AG04450 (cell line): ENCODE data around the gene REG1B. TPM values are rescaled to one million over a fixed set of nuclear protein-coding genes. Genes with fewer than 3 reads are reported as not detected.
"Not testable (repeated sequence)": the region's sequence is repeated elsewhere in the genome, so short reads cannot be mapped to it uniquely, and the experiment has no call there.

ENCODE experiments used
- CTCF ChIA-PET: fragments of 300-600, 350-600 bp; formaldehyde crosslinking; extraction: SDS; loops from one replicate; lab custom pipeline; 2022; ENCODE audit warnings: antibody characterized with exemption, inconsistent platforms; lab: Charles Lee
- POLR2A ChIA-PET: fragments of 350-600 bp; formaldehyde crosslinking; extraction: SDS; loops from one replicate; lab custom pipeline; 2021; ENCODE audit warnings: antibody characterized with exemption, inconsistent platforms; lab: Yijun Ruan, JAX
- DNase-seq: peaks from one replicate; pipeline ENCODE4 v3.0.0-alpha.2; 2011; ENCODE audit warnings: low read depth, low spot score
- H3K27ac ChIP-seq: one replicate; pipeline ENCODE4 v1.5.1; 2012; ENCODE audit warnings: low read depth, low read length, control low read depth
- H3K27me3 ChIP-seq: one replicate; pipeline ENCODE4 v1.6.0; 2012; ENCODE audit warnings: low read length; ENCODE audit not compliant: control insufficient read depth, insufficient read depth
- H3K4me3 ChIP-seq: 2 replicates; pipeline ENCODE4 v1.5.1; 2011; ENCODE audit warnings: mild to moderate bottlenecking, low read depth, low read length, control low read depth
- H3K9me3 ChIP-seq: 2 replicates; pipeline ENCODE4 v1.5.1; 2012; ENCODE audit warnings: low read length; ENCODE audit not compliant: control insufficient read depth, insufficient read depth
- CTCF ChIP-seq: IDR thresholded peaks from 2 replicates; pipeline ENCODE4 v1.5.1; 2011; ENCODE audit warnings: low read depth, low read length, control low read depth, inconsistent platforms
- polyA plus RNA-seq: library from polyadenylated mRNA; depleted of rRNA; stranded (reverse); fragments of >200 nt; gene quantifications from 2 replicates; pipeline ENCODE4 v1.2.3, GENCODE V29; 2011; rRNA removed

REG1B gene
- polyA plus RNA-seq, 1 experiment: not detected

- ChIA-PET POLR2A (no interaction called here), CTCF (no interaction called here)
- no peak for TF ChIP-seq CTCF
- Histone ChIP-seq H3K4me3 (no peak overlapping the region), H3K9me3 (peaks cover 16% of the 10 kb centered on the region), H3K27ac (no peak overlapping the region), H3K27me3 (no peaks in the 10 kb centered on the region)
- DNase-seq: no peak
Observed at GRCh38 chr2:79071078-79071477, 16.7 kb downstream of the REG1B start.

- POLR2A ChIA-PET: no interaction called here
- no peak for TF ChIP-seq CTCF
- DNase-seq: no peak
- CTCF ChIA-PET: no interaction called here
- no peaks in the 10 kb centered on the region for H3K27me3 ChIP-seq
- peaks cover 15% of the 10 kb centered on the region; the same call in 1 of the 2 replicates for H3K9me3 ChIP-seq
- no peak overlapping the region for H3K27ac ChIP-seq
- H3K4me3 ChIP-seq: no peak overlapping the region
Observed at GRCh38 chr2:79065201-79065600, 22.6 kb downstream of the REG1B start.

DNA sequence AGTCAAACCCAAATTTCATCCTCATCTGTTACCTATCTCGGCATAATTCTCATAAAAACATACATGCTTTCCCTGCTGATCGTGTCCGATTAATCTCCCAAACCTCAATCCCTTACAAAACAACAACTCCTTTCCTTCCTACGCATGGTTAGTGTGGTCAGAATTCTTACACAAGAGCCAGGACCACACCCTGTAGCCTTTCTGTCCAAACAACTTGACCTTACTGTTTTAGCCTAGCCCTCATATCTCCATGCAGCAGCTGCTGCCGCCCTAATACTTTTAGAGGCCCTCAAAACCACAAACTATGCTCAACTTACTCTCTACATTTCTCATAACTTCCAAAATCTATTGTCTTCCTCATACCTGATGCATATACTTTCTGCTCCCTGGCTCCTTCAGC is 33.0 kb downstream of the REG1B start:
- H3K9me3 ChIP-seq, H3K27ac ChIP-seq, POLR2A ChIA-PET, H3K4me3 ChIP-seq, H3K27me3 ChIP-seq, CTCF ChIA-PET, DNase-seq: not testable (repeated sequence)

DNA sequence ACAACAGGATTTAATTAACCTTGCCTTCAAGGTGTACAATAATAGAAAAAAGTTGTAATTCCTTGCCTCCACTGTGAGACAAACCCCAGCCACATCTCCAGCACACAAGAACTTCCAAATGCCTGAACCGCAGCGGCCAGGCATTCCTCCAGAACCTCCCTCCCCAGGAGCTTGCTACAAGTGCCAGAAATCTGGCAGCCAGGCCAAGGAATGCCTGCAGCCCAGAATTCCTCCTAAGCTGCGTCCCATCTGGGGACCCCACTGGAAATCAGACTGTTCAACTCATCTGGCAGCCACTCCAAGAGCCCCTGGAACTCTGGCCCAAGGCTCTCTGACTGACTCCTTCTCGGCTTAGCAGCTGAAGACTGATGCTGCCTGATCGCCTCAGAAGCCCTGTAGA is 34.3 kb downstream of the REG1B start:
- H3K27ac ChIP-seq, CTCF ChIA-PET, H3K9me3 ChIP-seq, DNase-seq, POLR2A ChIA-PET, H3K4me3 ChIP-seq, H3K27me3 ChIP-seq: not testable (repeated sequence)

GRCh38 chr2:79041032-79041448 is 46.8 kb downstream of the REG1B start:
- Histone ChIP-seq H3K4me3 (no peak overlapping the region), H3K9me3 (peaks cover 19% of the 10 kb centered on the region), H3K27me3 (no peaks in the 10 kb centered on the region), H3K27ac (no peak overlapping the region)
- no peak for TF ChIP-seq CTCF
- ChIA-PET CTCF (no interaction called here), POLR2A (no interaction called here)
- no peak for DNase-seq

DNA sequence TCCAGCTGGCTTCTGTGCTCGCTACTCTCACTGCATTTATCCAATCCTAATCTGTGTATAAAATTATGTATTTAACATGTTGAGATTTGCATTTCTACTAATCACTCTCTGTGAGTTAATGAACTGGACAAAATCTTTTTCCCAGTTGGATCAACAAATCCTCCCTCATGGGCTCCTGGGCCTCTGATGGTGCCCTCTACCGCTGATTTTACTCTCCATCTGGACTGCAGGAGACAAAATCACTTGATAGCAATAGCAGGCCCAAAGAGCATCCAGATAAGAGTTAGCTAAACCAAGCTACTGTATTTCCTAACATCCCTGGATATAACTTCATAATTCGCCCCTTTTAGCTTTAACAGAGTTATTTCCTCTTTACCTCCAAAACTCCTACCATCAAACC is 47.8 kb downstream of the REG1B start:
- ChIA-PET CTCF (no interaction called here), POLR2A (no interaction called here)
- no peak for DNase-seq
- H3K27ac ChIP-seq: no peak overlapping the region
- H3K9me3 ChIP-seq: peaks cover 11% of the 10 kb centered on the region
- TF ChIP-seq CTCF: no peak
- no peak overlapping the region for H3K4me3 ChIP-seq
- H3K27me3 ChIP-seq: no peaks in the 10 kb centered on the region

Other genes starting within 250 kb of the REG1B start
- gene REG3G, start 62.3 kb downstream of the REG1B start, polyA plus RNA-seq: not detected in 2 replicates
- gene REG1A, start 32.5 kb upstream of the REG1B start, polyA plus RNA-seq: not detected in 2 replicates
- not detected in 2 replicates for gene REG3A, start 71.8 kb upstream of the REG1B start, polyA plus RNA-seq